ENCODE data around the gene PMCH. TPM values are rescaled to one million over a fixed set of nuclear protein-coding genes. Genes with fewer than 3 reads are reported as not detected.

PMCH gene
- total RNA-seq, result 0.09 TPM in 1 of 2 replicates, not detected in the other

GRCh38 chr12:102197789-102198188 is at the start of gene PMCH:
PMCH (minus strand) TSS chr12:102197833; CDS start chr12:102197770, 63 bp downstream.

Other genes with a start within 250 kb of the PMCH start
- gene WASHC3, start 135.8 kb downstream of the PMCH start, total RNA-seq, result 44.4 and 50.8 TPM in 2 replicates
- 16.0 and 24.1 TPM in 2 replicates for gene NUP37, start 77.7 kb downstream of the PMCH start, total RNA-seq
- gene PARPBP, start 77.7 kb downstream of the PMCH start, total RNA-seq, result 4.4 and 5.6 TPM in 2 replicates